Panc1 (cell line): ENCODE results near the gene NAPG. TPM values are rescaled to one million over a fixed set of nuclear protein-coding genes. Genes with fewer than 3 reads are reported as not detected.
"Not testable (repeated sequence)": the region's sequence is repeated elsewhere in the genome, so short reads cannot be mapped to it uniquely, and the experiment has no call there.

Experiments
- ATAC-seq: fragments of 200-7000 bp; cut with Tn5 transposase; 2 replicates; pipeline ENCODE4 v1.9.1; 2020; ENCODE audit warnings: mild to moderate bottlenecking, moderate library complexity
- BruUV-seq: library from RNA; stranded (reverse); fragments of 400-500 nt; replicated peaks from 2 replicates; lab custom pipeline; 2021; lab: Mats Ljungman, UMichigan
- CTCF ChIA-PET: fragments of 300-600 bp; sonication (Branson Sonifier 250); formaldehyde crosslinking; loops from one replicate; lab custom pipeline; 2022; ENCODE audit warnings: antibody characterized with exemption; lab: Charles Lee
- POLR2A ChIA-PET: fragments of 300-600 bp; sonication (Branson Sonifier 250); formaldehyde crosslinking; loops from one replicate; lab custom pipeline; 2022; ENCODE audit warnings: antibody characterized with exemption; lab: Charles Lee
- DNase-seq: peaks from one replicate; pipeline ENCODE4 v3.0.0-alpha.2; 2010; ENCODE audit warnings: low read depth, low spot score
- H3K27ac ChIP-seq: 2 replicates; pipeline ENCODE4 v1.5.1; 2011; ENCODE audit warnings: mild to moderate bottlenecking, low read length, inconsistent platforms
- H3K27me3 ChIP-seq: fragments of 200-500 bp; sonication (Bioruptor generic); 2 replicates; pipeline ENCODE4 v1.6.0; 2014; ENCODE audit warnings: low read length, inconsistent platforms; ENCODE audit not compliant: control insufficient read depth, insufficient read depth
- H3K36me3 ChIP-seq: fragments of 200-500 bp; sonication (Bioruptor generic); 2 replicates; pipeline ENCODE4 v1.5.1; 2014; ENCODE audit warnings: inconsistent platforms, mild to moderate bottlenecking, low read length, moderate library complexity; ENCODE audit not compliant: control insufficient read depth, insufficient read depth
- H3K4me1 ChIP-seq: 2 replicates; pipeline ENCODE4 v1.5.1; 2011; ENCODE audit warnings: inconsistent platforms, mild to moderate bottlenecking, low read length, moderate library complexity; ENCODE audit not compliant: control insufficient read depth, insufficient read depth
- H3K4me3 ChIP-seq, 2 experiments: 2 replicates each; pipeline ENCODE4 v1.5.1; 2011 to 2012; ENCODE audit warnings: low read depth in 2 of 2, low read length in 2 of 2, mild to moderate bottlenecking in 2 of 2, inconsistent platforms in 1 of 2, moderate library complexity in 1 of 2
- H3K9me3 ChIP-seq: fragments of 200-500 bp; sonication (Bioruptor generic); 2 replicates; pipeline ENCODE4 v1.5.1; 2014; ENCODE audit warnings: low read depth, mild to moderate bottlenecking, inconsistent platforms, low read length, moderate library complexity; ENCODE audit not compliant: control insufficient read depth, insufficient read depth
- CTCF ChIP-seq: fragments of 450-650 bp; IDR thresholded peaks from 2 replicates; pipeline ENCODE4 v1.5.1; 2017; ENCODE audit warnings: mild to moderate bottlenecking
- POLR2AphosphoS5 ChIP-seq: IDR thresholded peaks from 2 replicates; pipeline ENCODE4 v1.6.1; 2012; ENCODE audit warnings: mild to moderate bottlenecking, low read depth, low read length, moderate library complexity
- REST ChIP-seq, 2 experiments: IDR thresholded peaks; 2 replicates each; pipeline ENCODE4 v1.6.1; 2011 to 2012; ENCODE audit warnings: low read depth in 2 of 2, control low read depth in 1 of 2, low read length in 1 of 2, mild to moderate bottlenecking in 1 of 2, moderate library complexity in 1 of 2; ENCODE audit not compliant: insufficient read depth in 1 of 2
- SIN3A ChIP-seq: IDR thresholded peaks from 2 replicates; pipeline ENCODE4 v1.6.1; 2012; ENCODE audit warnings: low read depth, mild to moderate bottlenecking, low read length, moderate library complexity, borderline replicate concordance; ENCODE audit not compliant: insufficient read depth
- TCF7L2 ChIP-seq: IDR thresholded peaks from 2 replicates; pipeline ENCODE4 v1.6.1; 2011; ENCODE audit warnings: mild to moderate bottlenecking, low read depth, low read length, inconsistent platforms
- in situ Hi-C: cut with HindIII; loops from 2 replicates; pipeline ENCODE4 v1.10.0; 2016; ENCODE audit warnings: low sequenced_read_pairs, low pct_unique_long_range_greater_than_20kb
- intact Hi-C: fragments of 100-400 bp; cut with micrococcal nuclease; formaldehyde crosslinking; loops from one replicate; pipeline ENCODE4 v1.10.0; 2022; ENCODE audit not compliant: unreplicated experiment
- total RNA-seq: library from RNA; stranded (reverse); gene quantifications from one replicate; pipeline ENCODE4 v1.2.1, GENCODE V29; 2021; ENCODE audit not compliant: unreplicated experiment

The NAPG gene
- total RNA-seq, 1 experiment from 2014 or later = 27.8 TPM

GRCh38 chr18:10565835-10566234 is 40.0 kb downstream of the NAPG start:
- POLR2A ChIA-PET = no interaction called here
- TF ChIP-seq REST (IDR thresholded peaks at IDR 0.05; ENCODE audit: insufficient read depth in 1 of 2, low read depth in 2 of 2, low read length in 1 of 2) = no peak
- no peak for TF ChIP-seq POLR2AphosphoS5
- no peak for TF ChIP-seq TCF7L2
- TF ChIP-seq CTCF = no peak
- no peak for TF ChIP-seq SIN3A
- intact Hi-C loops = loop anchor here (10.0 kb wide), 1 partner anchor 589 kb away; no protein-coding TSS in a partner anchor

GRCh38 chr18:10566390-10566789 is 40.6 kb downstream of the NAPG start:
- CTCF ChIA-PET = no interaction called here
- H3K27me3 ChIP-seq = no peaks in the 10 kb centered on the region
- no peaks in the 10 kb centered on the region for H3K9me3 ChIP-seq
- BruUV-seq = no TSS peak
- no peak for ATAC-seq
- H3K36me3 ChIP-seq = no peaks in the 10 kb centered on the region
- no peaks in the 10 kb centered on the region for H3K4me1 ChIP-seq
- POLR2A ChIA-PET = no interaction called here
- no peak overlapping the region for H3K27ac ChIP-seq
- no peak overlapping the region for H3K4me3 ChIP-seq
- no peak for DNase-seq
- in situ Hi-C loops = no loop called here
- intact Hi-C loops = loop anchor here (10.0 kb wide), 1 partner anchor 588 kb away; no protein-coding TSS in a partner anchor
- TF ChIP-seq CTCF = no peak
- no peak for TF ChIP-seq REST (IDR thresholded peaks at IDR 0.05; ENCODE audit: insufficient read depth in 1 of 2, low read depth in 2 of 2, low read length in 1 of 2)
- no peak for TF ChIP-seq SIN3A
- no peak for TF ChIP-seq TCF7L2
- TF ChIP-seq POLR2AphosphoS5 = no peak

More at GRCh38 chr18:10565835-10566234, 40.0 kb downstream of the NAPG start:
- DNase-seq = no peak
- H3K9me3 ChIP-seq = no peaks in the 10 kb centered on the region
- H3K4me3 ChIP-seq = no peak overlapping the region
- no peaks in the 10 kb centered on the region for H3K4me1 ChIP-seq
- no peak for ATAC-seq
- no TSS peak for BruUV-seq
- H3K27ac ChIP-seq = no peak overlapping the region
- H3K27me3 ChIP-seq = no peaks in the 10 kb centered on the region
- in situ Hi-C loops = no loop called here
- CTCF ChIA-PET = no interaction called here
- H3K36me3 ChIP-seq = no peaks in the 10 kb centered on the region

GRCh38 chr18:10569941-10570340 is 44.1 kb downstream of the NAPG start:
- ATAC-seq = not testable (repeated sequence)
- CTCF ChIA-PET = interaction anchor here (0.6 kb wide), 1 partner anchor 19 kb away, joined by 3 read pairs; no protein-coding TSS in a partner anchor
- intact Hi-C loops = loop anchor here (10.0 kb wide), 1 partner anchor 585 kb away; no protein-coding TSS in a partner anchor

More at GRCh38 chr18:10569941-10570340, 44.1 kb downstream of the NAPG start:
- H3K4me1 ChIP-seq, H3K27me3 ChIP-seq, BruUV-seq, H3K4me3 ChIP-seq, H3K27ac ChIP-seq, H3K36me3 ChIP-seq, H3K9me3 ChIP-seq, DNase-seq, POLR2A ChIA-PET, in situ Hi-C loops: not testable (repeated sequence)
